GM18511 (cell line): Measurements from ENCODE around the gene MYH15.

Source experiments
- ATAC-seq: cut with Tn5 transposase; IDR thresholded peaks from one replicate; pipeline ENCODE4 v1.9.1; 2021; ENCODE audit warnings: mild to moderate bottlenecking, moderate library complexity; ENCODE audit not compliant: unreplicated experiment

The MYH15 gene

GRCh38 chr3:108511055-108511454 is 659 bp upstream of the MYH15 start:
- no peak for ATAC-seq

GRCh38 chr3:108509871-108510270 is 525 bp downstream of the MYH15 start:
- no peak for ATAC-seq

- no peak for ATAC-seq
Measured at GRCh38 chr3:108509263-108509662, 1.1 kb downstream of the MYH15 start.

GRCh38 chr3:108507902-108508301 is 2.5 kb downstream of the MYH15 start:
- no peak for ATAC-seq

GRCh38 chr3:108505811-108506210 is 4.6 kb downstream of the MYH15 start:
- no peak for ATAC-seq

GRCh38 chr3:108503722-108504121 is 6.7 kb downstream of the MYH15 start:
- ATAC-seq: no peak

GRCh38 chr3:108501535-108501934 is 8.9 kb downstream of the MYH15 start:
- ATAC-seq: no peak

- no peak for ATAC-seq
Measured at GRCh38 chr3:108500728-108501127, 9.7 kb downstream of the MYH15 start.

- ATAC-seq: no peak
Measured at GRCh38 chr3:108497271-108497670, 13.1 kb downstream of the MYH15 start.

- no peak for ATAC-seq
Measured at GRCh38 chr3:108495717-108496116, 14.7 kb downstream of the MYH15 start.

- no peak for ATAC-seq
Measured at GRCh38 chr3:108494906-108495531, 15.4 kb downstream of the MYH15 start.

- ATAC-seq: no peak
Measured at GRCh38 chr3:108493862-108494261, 16.5 kb downstream of the MYH15 start.

- ATAC-seq: no peak
Measured at GRCh38 chr3:108491456-108491855, 18.9 kb downstream of the MYH15 start.

- peak; percentile 87 for ATAC-seq
Measured at GRCh38 chr3:108489776-108490175, 20.6 kb downstream of the MYH15 start.

GRCh38 chr3:108488631-108489030 is 21.8 kb downstream of the MYH15 start:
- no peak for ATAC-seq

GRCh38 chr3:108487439-108487838 is 23.0 kb downstream of the MYH15 start:
- ATAC-seq: no peak

- ATAC-seq: no peak
Measured at GRCh38 chr3:108486941-108487340, 23.5 kb downstream of the MYH15 start.

- ATAC-seq: no peak
Measured at GRCh38 chr3:108486338-108486737, 24.1 kb downstream of the MYH15 start.

GRCh38 chr3:108485146-108485545 is 25.2 kb downstream of the MYH15 start:
- no peak for ATAC-seq

GRCh38 chr3:108479224-108479623 is 31.2 kb downstream of the MYH15 start:
- ATAC-seq: no peak

- ATAC-seq: peak; percentile 86
Measured at GRCh38 chr3:108477511-108478147, 32.8 kb downstream of the MYH15 start.

- peak; percentile 59 for ATAC-seq
Measured at GRCh38 chr3:108475220-108475782, 35.1 kb downstream of the MYH15 start.
